Measurements from ENCODE around the gene SLC4A9.

DNA sequence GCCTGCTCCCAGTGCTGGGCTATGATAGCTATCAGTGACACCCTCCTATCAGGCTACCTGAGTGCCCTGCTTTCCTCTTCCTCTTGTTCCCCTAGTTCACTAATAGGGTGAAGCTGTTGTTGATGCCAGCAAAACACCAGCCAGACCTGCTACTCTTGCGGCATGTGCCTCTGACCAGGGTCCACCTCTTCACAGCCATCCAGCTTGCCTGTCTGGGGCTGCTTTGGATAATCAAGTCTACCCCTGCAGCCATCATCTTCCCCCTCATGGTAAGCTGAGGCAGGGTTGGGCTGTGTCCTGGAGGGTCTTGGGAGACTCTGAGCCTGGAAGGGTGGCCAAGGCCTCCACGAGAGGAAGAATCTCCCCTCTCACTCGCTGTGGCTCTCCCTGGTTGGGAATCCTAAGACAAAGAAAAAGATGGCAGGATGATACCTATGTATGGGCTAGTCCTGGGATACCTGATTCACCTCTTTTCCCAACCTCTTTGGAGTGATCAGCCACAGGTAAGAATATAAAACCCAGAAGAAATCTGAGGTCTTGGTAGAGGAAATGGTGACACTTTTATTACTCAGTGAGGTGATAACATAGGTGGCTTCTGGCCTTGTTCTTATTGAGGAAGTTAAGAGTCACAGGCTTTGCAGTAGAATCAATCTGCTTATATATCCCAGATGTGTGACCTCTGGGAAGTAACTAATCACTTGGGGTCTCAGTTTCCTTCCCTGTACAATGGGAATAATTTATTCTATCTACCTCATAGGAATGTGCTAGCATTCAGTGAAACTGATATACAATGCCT lies 11.6 kb downstream of the SLC4A9 start:
- TF ChIP-seq, protein P1, sequence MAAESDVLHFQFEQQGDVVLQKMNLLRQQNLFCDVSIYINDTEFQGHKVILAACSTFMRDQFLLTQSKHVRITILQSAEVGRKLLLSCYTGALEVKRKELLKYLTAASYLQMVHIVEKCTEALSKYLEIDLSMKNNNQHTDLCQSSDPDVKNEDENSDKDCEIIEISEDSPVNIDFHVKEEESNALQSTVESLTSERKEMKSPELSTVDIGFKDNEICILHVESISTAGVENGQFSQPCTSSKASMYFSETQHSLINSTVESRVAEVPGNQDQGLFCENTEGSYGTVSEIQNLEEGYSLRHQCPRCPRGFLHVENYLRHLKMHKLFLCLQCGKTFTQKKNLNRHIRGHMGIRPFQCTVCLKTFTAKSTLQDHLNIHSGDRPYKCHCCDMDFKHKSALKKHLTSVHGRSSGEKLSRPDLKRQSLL (tag by site-specific recombination; IDR thresholded peaks at IDR 0.05) = no peak
- TF ChIP-seq ZNF830 (tag by site-specific recombination; IDR thresholded peaks at IDR 0.05; ENCODE audit: low read depth) (no peak), ZNF776 (tag by site-specific recombination; IDR thresholded peaks at IDR 0.05; ENCODE audit: borderline replicate concordance) (no peak), CTCF (tag by site-specific recombination; IDR thresholded peaks at IDR 0.05) (no peak), ZNF423 (tag by site-specific recombination; IDR thresholded peaks at IDR 0.05) (no peak), ZNF302 (tag by site-specific recombination; IDR thresholded peaks at IDR 0.05; ENCODE audit: low read depth) (no peak), ZNF791 (tag by site-specific recombination; IDR thresholded peaks at IDR 0.05) (no peak), REST (tag by site-specific recombination; IDR thresholded peaks at IDR 0.05) (no peak), ZNF777 (tag by site-specific recombination; IDR thresholded peaks at IDR 0.05; ENCODE audit: borderline replicate concordance) (no peak), ZNF785 (tag by site-specific recombination; IDR thresholded peaks at IDR 0.05) (no peak), ZNF394 (tag by site-specific recombination; IDR thresholded peaks at IDR 0.05; ENCODE audit: borderline replicate concordance) (no peak), ZBTB8A (tag by site-specific recombination; IDR thresholded peaks at IDR 0.05) (no peak), KLF10 (tag by site-specific recombination; IDR thresholded peaks at IDR 0.05) (no peak), PRDM1 (tag by site-specific recombination; IDR thresholded peaks at IDR 0.05) (no peak)
